GM19023 (cell line): ENCODE data around the gene ZNHIT3.

Experiments used
- ATAC-seq: cut with Tn5 transposase; IDR thresholded peaks from one replicate; pipeline ENCODE4 v1.9.1; 2021; ENCODE audit warnings: mild to moderate bottlenecking, moderate library complexity; ENCODE audit not compliant: unreplicated experiment

The ZNHIT3 gene

GRCh38 chr17:36544307-36545076, 58.0 kb downstream of the ZNHIT3 start, which contains the start of gene GGNBP2:
TSS of gene GGNBP2 (plus strand) at chr17:36544919. CDS start at chr17:36545725, 806 bp downstream.
- ATAC-seq = peak; percentile 52

- ATAC-seq = peak; percentile 29
Observed at GRCh38 chr17:36545077-36545464, 58.6 kb downstream of the ZNHIT3 start.
